HL-60 (cell line): ENCODE results near the gene THRB.

Experiments
- DNase-seq, 2 experiments: peaks; one replicate each; pipeline ENCODE4 v3.0.0-alpha.2; 2010 to 2020; ENCODE audit warnings: low read depth in 1 of 2, low spot score in 1 of 2
- H3K27ac ChIP-seq: fragments of 250-450 bp; sonication (Bioruptor Pico); replicated peaks from 2 replicates; pipeline ENCODE4 v1.5.1; 2020; ENCODE audit warnings: mild to moderate bottlenecking, moderate library complexity
- H3K27me3 ChIP-seq: fragments of 250-450 bp; sonication (Bioruptor Pico); 2 replicates; pipeline ENCODE4 v1.5.1; 2021; ENCODE audit warnings: mild to moderate bottlenecking, moderate library complexity; ENCODE audit not compliant: insufficient read depth, poor library complexity, severe bottlenecking
- H3K4me3 ChIP-seq: replicated peaks from 2 replicates; pipeline ENCODE4 v1.5.1; 2011; ENCODE audit warnings: mild to moderate bottlenecking, control low read depth, low read length; ENCODE audit not compliant: insufficient read depth
- GABPA ChIP-seq: IDR thresholded peaks from 2 replicates; pipeline ENCODE4 v1.6.1; 2012; ENCODE audit warnings: low read depth
- POLR2AphosphoS5 ChIP-seq: IDR thresholded peaks from 2 replicates; pipeline ENCODE4 v1.6.1; 2012; ENCODE audit warnings: low read depth
- REST ChIP-seq: IDR thresholded peaks from 2 replicates; pipeline ENCODE4 v1.6.1; 2012; ENCODE audit warnings: low read depth; ENCODE audit not compliant: insufficient replicate concordance
- SPI1 ChIP-seq: IDR thresholded peaks from 2 replicates; pipeline ENCODE4 v1.6.1; 2012; ENCODE audit warnings: low read depth, mild to moderate bottlenecking, borderline replicate concordance
- TF ChIP-seq, protein P1 (sequence below): IDR thresholded peaks from one replicate; pipeline ENCODE4 v1.5.1; 2011; ENCODE audit warnings: low read length, control low read depth, inconsistent platforms; ENCODE audit not compliant: insufficient read depth

THRB gene

DNA sequence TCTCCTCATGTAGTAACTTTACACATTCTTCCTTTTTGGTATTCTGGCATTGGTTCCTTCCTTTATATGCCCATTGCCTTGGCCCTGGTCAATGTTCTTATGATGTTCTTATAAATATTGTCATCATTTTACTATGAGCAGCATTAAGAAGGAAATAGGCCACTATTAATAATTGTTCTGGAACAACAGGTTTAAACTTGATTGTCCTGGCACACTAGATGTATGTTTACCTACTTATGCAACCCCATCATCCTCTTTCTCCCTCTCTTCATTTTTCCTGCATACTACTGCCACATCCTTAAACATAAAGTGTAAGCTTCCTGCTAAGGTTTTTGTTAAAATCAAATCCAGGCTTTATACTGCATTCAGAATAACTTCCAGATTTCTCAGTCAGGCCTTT is 114.7 kb downstream of the THRB start:
- TF ChIP-seq, protein P1, sequence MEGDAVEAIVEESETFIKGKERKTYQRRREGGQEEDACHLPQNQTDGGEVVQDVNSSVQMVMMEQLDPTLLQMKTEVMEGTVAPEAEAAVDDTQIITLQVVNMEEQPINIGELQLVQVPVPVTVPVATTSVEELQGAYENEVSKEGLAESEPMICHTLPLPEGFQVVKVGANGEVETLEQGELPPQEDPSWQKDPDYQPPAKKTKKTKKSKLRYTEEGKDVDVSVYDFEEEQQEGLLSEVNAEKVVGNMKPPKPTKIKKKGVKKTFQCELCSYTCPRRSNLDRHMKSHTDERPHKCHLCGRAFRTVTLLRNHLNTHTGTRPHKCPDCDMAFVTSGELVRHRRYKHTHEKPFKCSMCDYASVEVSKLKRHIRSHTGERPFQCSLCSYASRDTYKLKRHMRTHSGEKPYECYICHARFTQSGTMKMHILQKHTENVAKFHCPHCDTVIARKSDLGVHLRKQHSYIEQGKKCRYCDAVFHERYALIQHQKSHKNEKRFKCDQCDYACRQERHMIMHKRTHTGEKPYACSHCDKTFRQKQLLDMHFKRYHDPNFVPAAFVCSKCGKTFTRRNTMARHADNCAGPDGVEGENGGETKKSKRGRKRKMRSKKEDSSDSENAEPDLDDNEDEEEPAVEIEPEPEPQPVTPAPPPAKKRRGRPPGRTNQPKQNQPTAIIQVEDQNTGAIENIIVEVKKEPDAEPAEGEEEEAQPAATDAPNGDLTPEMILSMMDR, result no peak
- TF ChIP-seq REST (no peak), POLR2AphosphoS5 (no peak), GABPA (no peak), SPI1 (no peak)
- no peak overlapping the region for H3K27ac ChIP-seq
- H3K27me3 ChIP-seq, result no peaks in the 10 kb centered on the region
- no peak overlapping the region for H3K4me3 ChIP-seq
- no peak for DNase-seq

DNA sequence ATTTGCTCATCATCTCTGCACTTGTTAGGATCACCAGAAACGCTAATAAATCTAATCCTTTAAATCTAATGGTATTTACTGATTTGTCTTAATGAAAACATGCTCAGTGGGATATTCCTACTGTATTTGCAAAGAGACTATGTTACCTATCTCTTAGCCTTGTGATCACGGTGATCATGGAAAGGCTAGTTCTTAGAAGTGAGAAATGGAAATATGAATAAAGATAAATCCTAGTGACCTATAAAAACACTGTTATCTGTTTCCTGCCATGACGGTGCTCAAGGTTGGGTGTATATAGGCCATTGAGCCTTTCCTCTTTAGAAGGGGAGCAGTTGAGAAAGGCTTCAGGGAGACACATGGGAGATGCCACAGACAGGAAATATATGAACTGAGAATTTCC is 116.3 kb downstream of the THRB start:
- H3K4me3 ChIP-seq, result no peak overlapping the region
- no peak for DNase-seq
- no peaks in the 10 kb centered on the region for H3K27me3 ChIP-seq
- TF ChIP-seq SPI1, result no peak
- no peak for TF ChIP-seq POLR2AphosphoS5
- TF ChIP-seq GABPA, result no peak
- H3K27ac ChIP-seq, result no peak overlapping the region

GRCh38 chr3:24377218-24377993 is 117.2 kb downstream of the THRB start:
- H3K27me3 ChIP-seq, result no peaks in the 10 kb centered on the region
- H3K4me3 ChIP-seq, result no peak overlapping the region
- no peak for DNase-seq
- no peak for TF ChIP-seq POLR2AphosphoS5
- no peak for TF ChIP-seq GABPA
- TF ChIP-seq REST, result no peak
- no peak for TF ChIP-seq SPI1
- TF ChIP-seq, protein P1, result no peak
- no peak overlapping the region for H3K27ac ChIP-seq

DNA sequence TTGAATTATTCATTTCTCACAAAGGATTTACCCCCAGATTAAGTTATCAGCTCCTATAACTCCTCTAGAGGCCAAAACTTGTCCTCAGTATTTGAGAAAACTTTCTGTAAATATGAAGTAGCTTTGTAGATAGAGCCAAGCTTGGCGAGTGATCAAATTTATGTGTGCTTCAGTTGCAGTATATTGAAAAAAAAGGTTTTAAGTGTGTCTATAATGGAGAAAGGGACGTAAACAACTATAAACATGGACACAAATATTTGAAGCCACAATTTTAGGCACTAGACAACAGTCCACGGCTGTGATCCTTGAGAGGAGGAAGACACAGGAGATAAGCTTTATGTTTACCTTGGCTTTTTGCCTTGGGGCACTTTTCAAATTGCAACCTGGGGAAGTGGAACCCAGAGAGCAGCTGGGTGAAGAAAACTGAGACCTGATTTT is 118.7 kb downstream of the THRB start:
- H3K27me3 ChIP-seq, result no peaks in the 10 kb centered on the region
- DNase-seq, result no peak
- no peak overlapping the region for H3K27ac ChIP-seq
- TF ChIP-seq REST (no peak), POLR2AphosphoS5 (no peak), SPI1 (no peak), GABPA (no peak)
- TF ChIP-seq, protein P1, result no peak
- no peak overlapping the region for H3K4me3 ChIP-seq
